Mucosa of stomach (tissue), 1 donor: ENCODE results near the gene PXDC1.
"Not testable (repeated sequence)": the region's sequence is repeated elsewhere in the genome, so short reads cannot be mapped to it uniquely, and the experiment has no call there.

Experiments used
- H3K27me3 ChIP-seq: one replicate; pipeline ENCODE4 v1.7.0; 2013; ENCODE audit warnings: mild to moderate bottlenecking, low read length; ENCODE audit not compliant: control insufficient read depth, insufficient read depth
- H3K36me3 ChIP-seq: one replicate; pipeline ENCODE4 v1.7.0; 2013; ENCODE audit warnings: low read length; ENCODE audit not compliant: control insufficient read depth, insufficient read depth
- H3K4me1 ChIP-seq: one replicate; pipeline ENCODE4 v1.7.0; 2013; ENCODE audit warnings: mild to moderate bottlenecking, low read length; ENCODE audit not compliant: control insufficient read depth, insufficient read depth
- H3K4me3 ChIP-seq: one replicate; pipeline ENCODE4 v1.7.0; 2013; ENCODE audit warnings: low read length
- H3K9ac ChIP-seq: one replicate; pipeline ENCODE4 v1.7.0; 2013; ENCODE audit warnings: mild to moderate bottlenecking, low read length, moderate library complexity
- H3K9me3 ChIP-seq: one replicate; pipeline ENCODE4 v1.7.0; 2013; ENCODE audit warnings: mild to moderate bottlenecking, low read length, moderate library complexity; ENCODE audit not compliant: control insufficient read depth
- donor health status: Pancreatic carcinoma.

The PXDC1 gene

DNA sequence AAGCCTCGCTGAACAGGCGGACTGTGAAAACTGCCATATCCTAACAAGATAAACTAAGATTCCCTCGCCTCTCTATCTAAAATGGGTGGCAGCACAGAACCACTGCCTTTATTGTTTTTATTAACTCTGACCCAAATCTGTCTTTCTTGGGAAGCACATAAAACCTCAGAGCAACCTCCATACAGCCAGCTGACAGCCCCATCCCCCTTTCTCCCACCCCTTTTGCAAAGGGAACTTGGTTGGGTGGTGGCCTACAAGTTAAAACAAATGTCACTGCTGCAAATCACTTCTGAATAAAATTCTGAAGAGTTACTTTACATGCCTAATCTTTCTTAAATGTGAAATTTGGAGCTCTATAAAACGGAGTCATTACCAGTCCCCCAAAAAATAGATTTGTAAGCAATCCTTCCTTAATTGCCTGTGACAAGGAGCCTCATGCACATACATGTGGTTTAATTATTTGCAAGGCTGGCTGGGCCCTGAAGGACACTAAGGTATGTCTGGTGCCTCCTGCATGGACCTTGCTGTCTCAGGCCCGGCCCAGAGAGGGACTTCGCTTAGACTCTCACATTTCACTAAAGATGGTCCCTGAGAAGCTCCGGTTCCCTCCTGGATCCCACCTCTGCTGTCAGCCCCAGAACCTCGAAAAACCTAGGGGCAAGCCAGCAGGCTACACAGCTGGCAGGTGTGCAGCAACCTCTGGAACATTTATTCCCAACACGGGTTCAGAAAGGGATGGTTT is 21.7 kb downstream of the PXDC1 start:
- no peaks in the 10 kb centered on the region for H3K9me3 ChIP-seq
- H3K36me3 ChIP-seq = peaks cover 20% of the 10 kb centered on the region
- H3K27me3 ChIP-seq = no peaks in the 10 kb centered on the region
- H3K4me1 ChIP-seq = peaks cover under 1% of the 10 kb centered on the region
- H3K9ac ChIP-seq = no peak overlapping the region
- no peak overlapping the region for H3K4me3 ChIP-seq

DNA sequence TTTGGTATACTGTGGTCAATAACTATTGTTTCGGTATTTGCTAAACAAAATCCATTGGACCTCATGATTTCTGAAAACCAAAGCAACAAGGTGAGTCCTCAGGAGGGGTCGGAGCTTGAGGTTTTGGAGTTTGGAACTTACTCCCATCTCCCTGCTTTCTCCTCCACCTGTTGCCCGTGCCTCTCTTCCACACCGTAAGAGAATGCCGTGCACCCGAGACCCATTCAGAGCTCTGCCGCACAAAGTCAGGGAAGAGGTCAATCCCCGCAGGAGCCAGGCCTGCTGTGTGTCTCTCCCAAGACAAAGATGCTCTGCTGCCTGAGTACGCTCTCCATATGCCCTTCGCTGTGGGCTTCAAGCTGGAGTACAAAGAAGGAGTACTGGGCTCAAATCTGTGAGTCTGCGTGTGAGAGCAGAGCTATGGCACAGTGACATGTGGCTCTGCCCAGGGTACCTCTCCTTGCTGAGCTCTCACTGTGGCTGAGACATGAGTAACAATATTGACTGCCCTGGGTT is 23.9 kb downstream of the PXDC1 start:
- no peak overlapping the region for H3K9ac ChIP-seq
- H3K9me3 ChIP-seq = no peaks in the 10 kb centered on the region
- H3K27me3 ChIP-seq = no peaks in the 10 kb centered on the region
- peaks cover 22% of the 10 kb centered on the region for H3K36me3 ChIP-seq
- H3K4me3 ChIP-seq = no peak overlapping the region
- H3K4me1 ChIP-seq = peaks cover 13% of the 10 kb centered on the region

DNA sequence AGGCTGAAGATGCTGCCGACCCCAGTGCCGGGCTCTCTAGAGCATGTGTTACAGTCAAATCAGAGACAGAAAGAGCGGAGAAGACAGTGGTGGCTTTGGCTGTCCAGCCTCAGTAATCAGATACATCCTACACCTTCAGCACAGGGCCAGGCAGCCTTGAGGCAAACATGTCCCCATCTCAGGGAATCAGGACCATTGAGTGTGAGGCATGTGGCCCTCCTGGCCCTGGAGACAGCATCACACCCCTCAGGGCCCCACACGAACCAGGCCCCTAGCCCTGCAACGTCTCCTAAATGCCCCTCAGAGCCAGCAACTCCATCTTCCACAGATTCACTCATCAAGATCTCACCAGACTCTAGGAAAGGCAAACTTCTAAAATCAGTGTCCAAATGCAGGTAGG is 24.5 kb downstream of the PXDC1 start:
- no peaks in the 10 kb centered on the region for H3K9me3 ChIP-seq
- no peak overlapping the region for H3K4me3 ChIP-seq
- peaks cover 22% of the 10 kb centered on the region for H3K36me3 ChIP-seq
- H3K9ac ChIP-seq = no peak overlapping the region
- H3K4me1 ChIP-seq = peaks cover 19% of the 10 kb centered on the region
- no peaks in the 10 kb centered on the region for H3K27me3 ChIP-seq

DNA sequence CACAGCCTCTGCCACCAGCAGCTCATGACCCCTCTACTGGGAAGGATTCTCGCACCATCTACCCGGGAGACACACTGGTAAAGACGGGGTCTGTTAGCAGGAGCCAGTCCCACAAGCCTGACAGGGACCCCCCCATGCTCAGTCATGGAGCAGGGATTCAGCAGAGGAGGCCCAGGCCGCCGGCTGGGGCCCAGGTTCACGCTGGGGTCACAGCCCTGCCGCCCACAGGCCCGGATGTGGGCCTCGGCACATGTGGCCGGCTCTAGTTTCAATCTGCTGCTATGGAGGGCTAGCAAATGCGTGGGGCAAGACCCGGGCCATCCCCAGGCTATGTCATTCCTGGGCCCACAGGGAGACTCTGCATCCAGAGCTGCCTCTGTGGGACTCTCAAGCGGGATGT is 25.1 kb downstream of the PXDC1 start:
- no peak overlapping the region for H3K4me3 ChIP-seq
- H3K9me3 ChIP-seq = no peaks in the 10 kb centered on the region
- H3K36me3 ChIP-seq = peaks cover 22% of the 10 kb centered on the region
- no peaks in the 10 kb centered on the region for H3K27me3 ChIP-seq
- peaks cover 23% of the 10 kb centered on the region for H3K4me1 ChIP-seq
- no peak overlapping the region for H3K9ac ChIP-seq

- Histone ChIP-seq H3K9me3 (no peaks in the 10 kb centered on the region), H3K4me1 (peaks cover 23% of the 10 kb centered on the region), H3K36me3 (peaks cover 22% of the 10 kb centered on the region), H3K27me3 (no peaks in the 10 kb centered on the region), H3K9ac (no peak overlapping the region), H3K4me3 (no peak overlapping the region)
Measured at GRCh38 chr6:3725145-3726047, 26.1 kb downstream of the PXDC1 start.

GRCh38 chr6:3724451-3725144 is 26.9 kb downstream of the PXDC1 start:
- H3K4me1 ChIP-seq = peaks cover 23% of the 10 kb centered on the region
- H3K36me3 ChIP-seq = peaks cover 21% of the 10 kb centered on the region
- H3K4me3 ChIP-seq = no peak overlapping the region
- no peak overlapping the region for H3K9ac ChIP-seq
- H3K9me3 ChIP-seq = no peaks in the 10 kb centered on the region
- no peaks in the 10 kb centered on the region for H3K27me3 ChIP-seq

DNA sequence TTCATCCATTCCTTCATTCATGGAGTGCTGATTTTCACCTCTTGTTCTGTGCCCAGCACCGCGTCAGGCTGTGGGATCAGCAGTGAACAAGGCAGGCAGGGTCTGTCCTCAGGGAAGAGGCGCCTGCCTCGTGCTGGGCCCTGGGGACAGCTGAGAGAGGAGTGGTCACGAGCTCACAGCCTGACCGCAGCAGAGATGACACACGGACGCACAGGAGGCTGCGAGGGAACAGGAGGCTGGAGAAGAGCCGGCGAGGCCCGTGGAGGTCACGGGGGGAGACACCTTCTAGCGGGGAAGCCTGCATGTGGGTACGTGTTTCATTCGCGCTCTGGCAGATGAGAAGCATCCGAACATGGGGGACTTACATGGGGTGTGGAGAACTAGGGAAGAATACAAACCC is 27.5 kb downstream of the PXDC1 start:
- Histone ChIP-seq H3K4me1 (peaks cover 23% of the 10 kb centered on the region), H3K9me3 (no peaks in the 10 kb centered on the region), H3K27me3 (no peaks in the 10 kb centered on the region), H3K36me3 (peaks cover 15% of the 10 kb centered on the region), H3K4me3 (no peak overlapping the region), H3K9ac (no peak overlapping the region)

- H3K4me1 ChIP-seq = peaks cover 23% of the 10 kb centered on the region
- H3K9me3 ChIP-seq = no peaks in the 10 kb centered on the region
- H3K36me3 ChIP-seq = peaks cover 15% of the 10 kb centered on the region
Measured at GRCh38 chr6:3723251-3723650, 28.3 kb downstream of the PXDC1 start.

DNA sequence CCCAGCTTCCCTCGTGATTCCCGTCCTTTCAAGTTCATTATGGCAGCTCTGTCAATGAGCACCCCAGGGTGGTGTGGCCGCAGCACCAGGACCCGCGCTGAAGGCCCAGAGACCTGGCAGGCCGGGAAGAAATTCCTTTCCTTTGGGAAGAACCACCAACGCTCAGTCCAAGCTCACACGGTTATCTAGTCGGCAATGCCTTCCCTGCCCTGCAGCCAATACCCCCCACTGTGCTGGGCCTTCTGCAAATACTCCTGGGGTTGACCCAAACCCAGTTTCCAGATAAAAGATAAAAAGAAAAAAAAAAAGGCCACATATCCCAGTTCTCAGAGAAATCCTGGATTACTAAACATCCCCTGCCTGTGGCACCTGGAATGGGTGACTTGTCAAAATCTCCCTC is 28.7 kb downstream of the PXDC1 start:
- H3K9me3 ChIP-seq = no peaks in the 10 kb centered on the region
- peaks cover 15% of the 10 kb centered on the region for H3K36me3 ChIP-seq
- no peak overlapping the region for H3K4me3 ChIP-seq
- H3K27me3 ChIP-seq = no peaks in the 10 kb centered on the region
- H3K4me1 ChIP-seq = peaks cover 23% of the 10 kb centered on the region
- no peak overlapping the region for H3K9ac ChIP-seq

More at GRCh38 chr6:3723251-3723650, 28.3 kb downstream of the PXDC1 start:
- Histone ChIP-seq H3K27me3 (no peaks in the 10 kb centered on the region), H3K9ac (no peak overlapping the region), H3K4me3 (no peak overlapping the region)

DNA sequence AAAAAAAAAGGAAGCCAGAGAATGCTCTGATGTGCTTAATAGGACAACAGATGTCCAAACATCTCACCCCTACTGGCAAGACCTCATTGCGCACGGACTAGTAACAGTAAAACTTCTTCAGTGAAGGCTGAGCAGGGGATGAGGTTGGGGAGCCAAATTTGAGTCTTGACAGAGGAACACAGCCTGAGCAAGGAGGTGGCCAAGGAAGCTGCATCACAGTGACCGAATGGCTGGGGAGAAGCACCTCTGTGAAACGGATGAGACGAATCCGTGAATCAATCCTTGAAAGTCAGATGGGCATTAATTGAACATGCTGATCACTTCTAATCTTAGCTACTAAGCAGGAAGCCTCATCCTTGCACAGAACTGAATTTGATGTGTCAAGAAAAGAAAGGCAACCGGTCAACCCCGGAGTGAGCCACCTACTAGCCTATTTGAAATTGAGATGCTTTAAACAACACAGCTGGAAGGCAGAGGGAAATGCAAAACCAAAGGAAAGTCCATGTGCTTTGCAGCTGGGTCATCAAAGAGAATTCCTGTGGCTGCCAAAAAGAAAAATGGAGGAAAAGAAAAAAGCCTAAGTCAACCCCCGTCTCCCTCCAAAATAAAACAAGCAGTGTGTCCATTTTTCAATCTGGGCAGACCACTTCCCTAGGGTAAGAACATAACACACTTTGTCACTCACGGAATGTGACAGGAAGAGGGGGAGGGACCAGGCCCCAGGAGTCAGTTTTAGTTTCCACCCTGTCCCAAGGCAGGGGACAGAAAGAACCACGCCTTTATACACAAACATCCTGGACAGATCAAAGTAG is 29.5 kb downstream of the PXDC1 start:
- Histone ChIP-seq H3K9ac (no peak overlapping the region), H3K27me3 (no peaks in the 10 kb centered on the region), H3K4me1 (peaks cover 23% of the 10 kb centered on the region), H3K4me3 (no peak overlapping the region), H3K36me3 (peaks cover 10% of the 10 kb centered on the region), H3K9me3 (no peaks in the 10 kb centered on the region)

DNA sequence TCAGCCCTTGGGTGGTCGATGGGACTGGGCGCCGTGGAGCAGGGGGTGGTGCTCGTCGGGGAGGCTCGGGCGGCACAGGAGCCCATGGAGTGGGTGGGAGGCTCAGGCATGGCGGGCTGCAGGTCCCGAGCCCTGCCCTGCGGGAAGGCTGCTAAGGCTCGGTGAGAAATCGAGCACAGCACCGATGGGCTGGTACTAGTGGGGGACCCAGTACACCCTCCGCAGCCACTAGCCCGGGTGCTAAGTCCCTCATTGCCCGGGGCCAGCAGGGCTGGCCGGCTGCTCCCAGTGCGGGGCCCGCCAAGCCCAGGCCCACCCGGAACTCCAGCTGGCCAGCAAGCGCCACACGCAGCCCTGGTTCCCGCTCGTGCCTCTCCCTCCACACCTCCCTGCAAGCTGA is 30.7 kb downstream of the PXDC1 start:
- not testable (repeated sequence) for H3K27me3 ChIP-seq, H3K36me3 ChIP-seq

More for the DNA sequence above, 30.7 kb downstream of the PXDC1 start:
- not testable (repeated sequence) for H3K4me3 ChIP-seq, H3K9me3 ChIP-seq, H3K9ac ChIP-seq
- peaks cover 23% of the 10 kb centered on the region for H3K4me1 ChIP-seq
